GM06990 (cell line): ENCODE results near the gene CRAT.

Experiments used
- DNase-seq: peaks from one replicate; pipeline ENCODE4 v3.0.0-alpha.2; 2011; ENCODE audit not compliant: insufficient read length; ENCODE audit errors: extremely low read depth
- H3K27me3 ChIP-seq: replicated peaks from 2 replicates; pipeline ENCODE4 v1.6.0; 2011; ENCODE audit warnings: low read length; ENCODE audit not compliant: control insufficient read depth, insufficient read depth
- H3K36me3 ChIP-seq: 2 replicates; pipeline ENCODE4 v1.5.1; 2011; ENCODE audit warnings: low read length; ENCODE audit not compliant: control insufficient read depth, insufficient read depth
- H3K4me3 ChIP-seq: replicated peaks from 2 replicates; pipeline ENCODE4 v1.5.1; 2011; ENCODE audit warnings: low read depth, mild to moderate bottlenecking, control low read depth, low read length
- TF ChIP-seq, protein P1 (sequence below): IDR thresholded peaks from 2 replicates; pipeline ENCODE4 v1.5.1; 2011; ENCODE audit warnings: low read length, control low read depth, mild to moderate bottlenecking, inconsistent platforms; ENCODE audit not compliant: insufficient read depth, poor library complexity, severe bottlenecking

CRAT gene

DNA sequence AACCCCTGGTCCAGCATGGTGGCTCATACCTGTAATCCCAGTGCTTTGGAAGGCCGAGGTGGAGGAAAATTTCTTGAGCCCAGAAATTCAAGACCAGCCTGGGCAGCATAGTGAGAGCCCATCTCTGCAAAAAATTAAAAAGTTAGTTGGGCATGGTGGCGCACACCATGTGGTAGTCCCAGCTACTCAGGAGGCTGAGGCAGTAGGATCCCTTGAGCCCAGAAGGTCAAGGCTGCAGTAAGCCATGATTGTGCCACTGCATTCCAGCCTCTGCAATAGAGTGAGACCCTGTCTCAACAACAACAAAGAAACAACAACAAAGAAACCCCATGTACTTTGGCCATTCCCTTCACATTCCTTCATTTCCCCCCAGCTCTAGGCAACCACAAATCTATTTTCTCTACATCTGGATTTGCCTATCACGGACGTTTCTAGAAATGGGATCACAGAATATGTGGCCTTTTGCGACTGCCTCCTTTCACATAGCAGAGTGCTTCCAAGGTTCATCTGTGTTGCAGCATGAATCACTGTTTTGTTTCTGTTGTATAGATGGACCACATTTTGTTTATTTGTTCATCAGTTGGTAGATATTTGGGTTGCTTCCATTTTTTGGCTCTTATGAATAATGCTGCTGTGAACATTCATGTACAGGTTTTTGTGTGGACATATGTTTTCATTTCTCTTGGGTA is 56.3 kb downstream of the CRAT start:
- no peaks in the 10 kb centered on the region for H3K27me3 ChIP-seq
- no peak for DNase-seq
- TF ChIP-seq, protein P1, sequence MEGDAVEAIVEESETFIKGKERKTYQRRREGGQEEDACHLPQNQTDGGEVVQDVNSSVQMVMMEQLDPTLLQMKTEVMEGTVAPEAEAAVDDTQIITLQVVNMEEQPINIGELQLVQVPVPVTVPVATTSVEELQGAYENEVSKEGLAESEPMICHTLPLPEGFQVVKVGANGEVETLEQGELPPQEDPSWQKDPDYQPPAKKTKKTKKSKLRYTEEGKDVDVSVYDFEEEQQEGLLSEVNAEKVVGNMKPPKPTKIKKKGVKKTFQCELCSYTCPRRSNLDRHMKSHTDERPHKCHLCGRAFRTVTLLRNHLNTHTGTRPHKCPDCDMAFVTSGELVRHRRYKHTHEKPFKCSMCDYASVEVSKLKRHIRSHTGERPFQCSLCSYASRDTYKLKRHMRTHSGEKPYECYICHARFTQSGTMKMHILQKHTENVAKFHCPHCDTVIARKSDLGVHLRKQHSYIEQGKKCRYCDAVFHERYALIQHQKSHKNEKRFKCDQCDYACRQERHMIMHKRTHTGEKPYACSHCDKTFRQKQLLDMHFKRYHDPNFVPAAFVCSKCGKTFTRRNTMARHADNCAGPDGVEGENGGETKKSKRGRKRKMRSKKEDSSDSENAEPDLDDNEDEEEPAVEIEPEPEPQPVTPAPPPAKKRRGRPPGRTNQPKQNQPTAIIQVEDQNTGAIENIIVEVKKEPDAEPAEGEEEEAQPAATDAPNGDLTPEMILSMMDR: no peak
- H3K36me3 ChIP-seq: peaks cover 6% of the 10 kb centered on the region
- H3K4me3 ChIP-seq: no peak overlapping the region

GRCh38 chr9:129053020-129053419 is 57.6 kb downstream of the CRAT start:
- H3K4me3 ChIP-seq: no peak overlapping the region
- peaks cover 14% of the 10 kb centered on the region for H3K36me3 ChIP-seq
- no peak for DNase-seq
- H3K27me3 ChIP-seq: no peaks in the 10 kb centered on the region
- TF ChIP-seq, protein P1: no peak

- TF ChIP-seq, protein P1: no peak
- DNase-seq: no peak
- no peaks in the 10 kb centered on the region for H3K27me3 ChIP-seq
- H3K36me3 ChIP-seq: peaks cover 15% of the 10 kb centered on the region
- no peak overlapping the region for H3K4me3 ChIP-seq
Measured at GRCh38 chr9:129052592-129052991, 58.0 kb downstream of the CRAT start.
